H9 (cell line): ENCODE data around the gene H19. TPM values are rescaled to one million over a fixed set of nuclear protein-coding genes. Genes with fewer than 3 reads are reported as not detected.

Source experiments
- DNase-seq: peaks from one replicate; pipeline ENCODE4 v3.0.0-alpha.2; 2017
- H2AFZ ChIP-seq: one replicate; pipeline ENCODE4 v1.6.1; 2013; ENCODE audit warnings: mild to moderate bottlenecking, low read length, control low read depth, moderate library complexity
- H2AK5ac ChIP-seq: 2 replicates; pipeline ENCODE4 v1.6.1; 2013; ENCODE audit warnings: low read length, control low read depth, mixed read lengths; ENCODE audit not compliant: insufficient read length
- H2BK120ac ChIP-seq: one replicate; pipeline ENCODE4 v1.6.1; 2013; ENCODE audit warnings: low read depth, mild to moderate bottlenecking, low read length, control low read depth, inconsistent platforms; ENCODE audit not compliant: poor library complexity, severe bottlenecking
- H2BK12ac ChIP-seq: 2 replicates; pipeline ENCODE4 v1.6.1; 2013; ENCODE audit warnings: low read length, control low read depth, mixed read lengths, low read depth; ENCODE audit not compliant: insufficient read length
- H2BK15ac ChIP-seq: 2 replicates; pipeline ENCODE4 v1.6.1; 2013; ENCODE audit warnings: low read depth, low read length, control low read depth
- H2BK20ac ChIP-seq: one replicate; pipeline ENCODE4 v1.6.1; 2013; ENCODE audit warnings: low read depth, mild to moderate bottlenecking, low read length, control low read depth, inconsistent platforms; ENCODE audit not compliant: poor library complexity, severe bottlenecking
- H2BK5ac ChIP-seq: 2 replicates; pipeline ENCODE4 v1.6.1; 2013; ENCODE audit warnings: low read length, control low read depth, mixed read lengths; ENCODE audit not compliant: insufficient read length
- H3K14ac ChIP-seq: 2 replicates; pipeline ENCODE4 v1.6.1; 2013; ENCODE audit warnings: low read length, control low read depth; ENCODE audit not compliant: insufficient read depth
- H3K18ac ChIP-seq: 2 replicates; pipeline ENCODE4 v1.6.1; 2013; ENCODE audit warnings: low read depth, mild to moderate bottlenecking, mixed read lengths, low read length, control low read depth; ENCODE audit not compliant: insufficient read length
- H3K23ac ChIP-seq: 2 replicates; pipeline ENCODE4 v1.6.1; 2013; ENCODE audit warnings: low read length, control low read depth, mixed read lengths, low read depth; ENCODE audit not compliant: insufficient read length
- H3K23me2 ChIP-seq: 2 replicates; pipeline ENCODE4 v1.6.1; 2013; ENCODE audit warnings: low read depth, mild to moderate bottlenecking, mixed read lengths, low read length, control low read depth; ENCODE audit not compliant: insufficient read length, poor library complexity, severe bottlenecking
- H3K27ac ChIP-seq: 2 replicates; pipeline ENCODE4 v1.5.1; 2013; ENCODE audit warnings: low read length, control low read depth, mixed read lengths, low read depth; ENCODE audit not compliant: insufficient read length
- H3K27me3 ChIP-seq: 2 replicates; pipeline ENCODE4 v1.6.1; 2013; ENCODE audit warnings: low read length, control low read depth, inconsistent platforms; ENCODE audit not compliant: insufficient read depth
- H3K4ac ChIP-seq: 2 replicates; pipeline ENCODE4 v1.6.1; 2013; ENCODE audit warnings: low read depth, mild to moderate bottlenecking, control low read depth, inconsistent platforms, low read length, moderate library complexity
- H3K4me1 ChIP-seq: 2 replicates; pipeline ENCODE4 v1.6.1; 2013; ENCODE audit warnings: low read length, control low read depth, inconsistent platforms; ENCODE audit not compliant: insufficient read depth
- H3K4me2 ChIP-seq: 2 replicates; pipeline ENCODE4 v1.6.1; 2013; ENCODE audit warnings: low read length, control low read depth, mixed read lengths; ENCODE audit not compliant: insufficient read length, insufficient read depth
- H3K56ac ChIP-seq: 2 replicates; pipeline ENCODE4 v1.6.1; 2013; ENCODE audit warnings: low read depth, mild to moderate bottlenecking, mixed read lengths, low read length, control low read depth; ENCODE audit not compliant: insufficient read length
- H3K79me1 ChIP-seq: 2 replicates; pipeline ENCODE4 v1.6.1; 2013; ENCODE audit warnings: low read depth, mild to moderate bottlenecking, moderate library complexity, low read length, control low read depth, inconsistent platforms; ENCODE audit not compliant: insufficient read depth, poor library complexity, severe bottlenecking
- H3K79me2 ChIP-seq: 2 replicates; pipeline ENCODE4 v1.6.1; 2013; ENCODE audit warnings: low read length, control low read depth, inconsistent platforms; ENCODE audit not compliant: insufficient read depth
- H3K9ac ChIP-seq: 2 replicates; pipeline ENCODE4 v1.6.1; 2013; ENCODE audit warnings: low read length, control low read depth, mixed read lengths; ENCODE audit not compliant: insufficient read length; ENCODE audit errors: extremely low read depth
- H3K9me3 ChIP-seq: one replicate; pipeline ENCODE4 v1.6.1; 2013; ENCODE audit warnings: low read depth, low read length, inconsistent platforms; ENCODE audit not compliant: control insufficient read depth
- H3T11ph ChIP-seq: one replicate; pipeline ENCODE4 v1.6.1; 2013; ENCODE audit warnings: mild to moderate bottlenecking, low read length, control low read depth, inconsistent platforms
- H4K20me1 ChIP-seq: one replicate; pipeline ENCODE4 v1.6.1; 2013; ENCODE audit not compliant: control insufficient read depth, insufficient read length, insufficient read depth
- H4K5ac ChIP-seq: 2 replicates; pipeline ENCODE4 v1.6.1; 2013; ENCODE audit warnings: low read depth, mild to moderate bottlenecking, mixed read lengths, low read length, control low read depth; ENCODE audit not compliant: insufficient read length
- H4K8ac ChIP-seq: replicated peaks from 2 replicates; pipeline ENCODE4 v1.6.1; 2013; ENCODE audit warnings: low read length, control low read depth, mixed read lengths, low read depth; ENCODE audit not compliant: insufficient read length
- H4K91ac ChIP-seq: 2 replicates; pipeline ENCODE4 v1.6.1; 2013; ENCODE audit warnings: low read depth, mild to moderate bottlenecking, moderate library complexity, mixed read lengths, low read length, control low read depth; ENCODE audit not compliant: insufficient read length
- H3K27ac Mint-ChIP-seq, 3 experiments: 2 replicates in 2 of 3; 3 replicates in 1 of 3; pipeline ENCODE4 v1.8.0; 2020 to 2021; ENCODE audit warnings: mixed read lengths in 3 of 3, mild to moderate bottlenecking in 1 of 3, moderate library complexity in 1 of 3
- H3K27me3 Mint-ChIP-seq: 2 replicates; pipeline ENCODE4 v1.8.0; 2021; ENCODE audit warnings: low read depth, mild to moderate bottlenecking, moderate library complexity, mixed read lengths
- H3K36me3 Mint-ChIP-seq, 3 experiments: 2 replicates in 2 of 3; 3 replicates in 1 of 3; pipeline ENCODE4 v1.8.0; 2020 to 2021; ENCODE audit warnings: low read depth in 3 of 3, mixed read lengths in 3 of 3; ENCODE audit not compliant: insufficient read depth in 1 of 3
- H3K4me1 Mint-ChIP-seq, 2 experiments: 2 replicates each; pipeline ENCODE4 v1.8.0; 2020; ENCODE audit warnings: mixed read lengths in 2 of 2
- H3K4me3 Mint-ChIP-seq, 2 experiments: 2 replicates in 1 of 2; 3 replicates in 1 of 2; pipeline ENCODE4 v1.8.0; 2020 to 2021; ENCODE audit warnings: mild to moderate bottlenecking in 2 of 2, mixed read lengths in 2 of 2, moderate library complexity in 1 of 2
- H3K9me3 Mint-ChIP-seq, 2 experiments: 2 replicates in 1 of 2; 3 replicates in 1 of 2; pipeline ENCODE4 v1.8.0; 2020; ENCODE audit warnings: mild to moderate bottlenecking in 2 of 2, mixed read lengths in 2 of 2, moderate library complexity in 1 of 2
- CTCF ChIP-seq: fragments of 200-600 bp; sonication (generic); conservative IDR thresholded peaks from 3 replicates; pipeline ENCODE4 v1.8.0; 2021; ENCODE audit warnings: antibody characterized with exemption, mild to moderate bottlenecking
- WGBS: extraction: QIAGEN DNeasy Blood & Tissue Kit; methylation state at CpG from one replicate; pipeline ENCODE4 v1.1.7; 2013; ENCODE audit warnings: missing lambda C conversion rate, low lambda C conversion rate, mixed read lengths; ENCODE audit not compliant: insufficient read length; ENCODE audit errors: extremely low coverage; 5-methylcytosine and 5-hydroxymethylcytosine counted together
- total RNA-seq: library from RNA; stranded (reverse); gene quantifications from 2 replicates; pipeline ENCODE4 v1.2.1, GENCODE V29; 2021

Gene H19
- total RNA-seq, 1 experiment from 2014 or later: 10.7 TPM

GRCh38 chr11:1988174-1988573 is 9.5 kb downstream of the H19 start:
- Histone ChIP-seq H3K27ac (no peak overlapping the region), H2BK15ac (no peak overlapping the region), H3K4me2 (no peak overlapping the region), H4K5ac (no peak overlapping the region), H3K4me1 (no peaks in the 10 kb centered on the region), H3K27me3 (no peaks in the 10 kb centered on the region), H3K56ac (no peak overlapping the region), H4K20me1 (no peaks in the 10 kb centered on the region), H3T11ph (no peak overlapping the region), H3K18ac (no peak overlapping the region), H3K9ac (no peak overlapping the region), H3K79me2 (no peaks in the 10 kb centered on the region), H2AK5ac (no peak overlapping the region), H3K23ac (no peak overlapping the region), H2BK20ac (no peak overlapping the region), H3K23me2 (no peaks in the 10 kb centered on the region), H2BK12ac (no peak overlapping the region), H3K9me3 (no peaks in the 10 kb centered on the region), H3K4ac (no peak overlapping the region), H4K91ac (no peak overlapping the region), H4K8ac (no peak overlapping the region), H3K79me1 (no peaks in the 10 kb centered on the region), H2BK5ac (no peak overlapping the region), H3K14ac (no peak overlapping the region), H2AFZ (no peak overlapping the region), H2BK120ac (no peak overlapping the region)
- Mint-ChIP-seq H3K4me1 (no peaks in the 10 kb centered on the region; a peak in 1 of 4 replicates), H3K4me3 (no peak overlapping the region), H3K27ac (no peak overlapping the region), H3K27me3 (no peaks in the 10 kb centered on the region), H3K36me3 (no peaks in the 10 kb centered on the region), H3K9me3 (no peaks in the 10 kb centered on the region)
- WGBS: no CpG with 5 or more reads among the region's 11 CpGs
- no peak for TF ChIP-seq CTCF
- no peak for DNase-seq
